Measurements from ENCODE around the gene CELF4. TPM values are rescaled to one million over a fixed set of nuclear protein-coding genes. Genes with fewer than 3 reads are reported as not detected.

Gene CELF4
- total and polyA plus RNA-seq, 12 donors, result 0.42 to 16.9 (median 3.9) TPM; not detected in 1

DNA sequence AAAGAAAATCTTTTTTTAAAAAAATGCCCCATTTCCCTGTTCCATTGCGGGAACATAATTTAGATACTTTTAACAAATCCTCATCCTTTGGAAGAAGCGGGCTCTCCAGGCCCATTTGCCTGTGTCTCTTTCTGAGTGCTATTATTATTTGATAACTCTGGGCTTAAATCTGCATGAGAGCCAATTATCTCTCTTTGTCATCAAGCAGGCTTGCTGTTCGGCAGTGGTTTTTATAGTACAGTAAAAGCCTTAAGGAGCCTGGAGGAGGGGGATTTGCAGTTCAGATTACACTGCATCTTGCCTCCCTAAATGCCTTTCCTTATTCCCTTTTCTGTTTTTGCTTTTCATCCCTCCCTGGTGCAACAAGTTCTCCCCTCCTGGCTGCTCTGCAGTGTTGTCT, 50.6 kb downstream of the CELF4 start:
- Histone ChIP-seq H3K4me1 (replicated peaks in 1 of 2) (no peaks in the 10 kb centered on the region), H3K4me3 (no peak overlapping the region), H3K27me3 (no peaks in the 10 kb centered on the region), H3K9me3 (replicated peaks in 1 of 3) (no peaks in the 10 kb centered on the region), H3K27ac (no peak overlapping the region), H3K36me3 (replicated peaks in 1 of 2) (no peaks in the 10 kb centered on the region)
- no peak for TF ChIP-seq POLR2A (IDR thresholded peaks at IDR 0.05)
- TF ChIP-seq, protein P1, sequence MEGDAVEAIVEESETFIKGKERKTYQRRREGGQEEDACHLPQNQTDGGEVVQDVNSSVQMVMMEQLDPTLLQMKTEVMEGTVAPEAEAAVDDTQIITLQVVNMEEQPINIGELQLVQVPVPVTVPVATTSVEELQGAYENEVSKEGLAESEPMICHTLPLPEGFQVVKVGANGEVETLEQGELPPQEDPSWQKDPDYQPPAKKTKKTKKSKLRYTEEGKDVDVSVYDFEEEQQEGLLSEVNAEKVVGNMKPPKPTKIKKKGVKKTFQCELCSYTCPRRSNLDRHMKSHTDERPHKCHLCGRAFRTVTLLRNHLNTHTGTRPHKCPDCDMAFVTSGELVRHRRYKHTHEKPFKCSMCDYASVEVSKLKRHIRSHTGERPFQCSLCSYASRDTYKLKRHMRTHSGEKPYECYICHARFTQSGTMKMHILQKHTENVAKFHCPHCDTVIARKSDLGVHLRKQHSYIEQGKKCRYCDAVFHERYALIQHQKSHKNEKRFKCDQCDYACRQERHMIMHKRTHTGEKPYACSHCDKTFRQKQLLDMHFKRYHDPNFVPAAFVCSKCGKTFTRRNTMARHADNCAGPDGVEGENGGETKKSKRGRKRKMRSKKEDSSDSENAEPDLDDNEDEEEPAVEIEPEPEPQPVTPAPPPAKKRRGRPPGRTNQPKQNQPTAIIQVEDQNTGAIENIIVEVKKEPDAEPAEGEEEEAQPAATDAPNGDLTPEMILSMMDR (IDR thresholded peaks at IDR 0.05), result no peak
- intact Hi-C loops (cut with DNase I), result no loop called here
- DNase-seq, result no peak
- WGBS, 4 donors, result 84 to 87% (median 85%) methylated on average over 3 of the region's 3 CpGs

DNA sequence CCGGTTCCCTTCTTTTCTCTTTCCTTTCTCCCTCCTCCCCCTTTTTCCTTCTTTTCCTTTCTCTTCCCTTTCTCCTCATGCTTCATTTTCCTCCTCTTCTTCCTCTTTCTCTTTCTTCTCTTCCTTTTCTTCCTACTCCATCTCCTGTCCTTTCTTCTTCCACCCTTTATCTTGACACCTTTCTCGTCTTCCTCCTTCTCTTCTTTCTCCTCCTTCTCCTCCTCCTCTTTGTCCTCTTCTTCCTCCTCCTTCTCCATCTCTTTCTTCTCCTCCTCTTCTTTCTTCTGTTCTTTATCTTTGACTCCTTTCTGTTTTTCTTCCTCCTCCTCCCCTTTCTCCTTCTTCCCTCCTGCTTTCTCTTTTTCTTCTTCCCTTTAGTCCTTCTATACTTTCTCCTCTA, 53.2 kb downstream of the CELF4 start:
- no peak overlapping the region for H3K4me3 ChIP-seq
- 51 to 66% (median 57%) methylated on average over 2 of the region's 2 CpGs for WGBS, 4 donors
- intact Hi-C loops (cut with DNase I), result no loop called here
- H3K9me3 ChIP-seq (replicated peaks in 1 of 3), result no peaks in the 10 kb centered on the region
- no peaks in the 10 kb centered on the region for H3K4me1 ChIP-seq (replicated peaks in 1 of 2)
- no peak for DNase-seq
- no peak overlapping the region for H3K27ac ChIP-seq
- no peaks in the 10 kb centered on the region for H3K27me3 ChIP-seq
- TF ChIP-seq, protein P1 (IDR thresholded peaks at IDR 0.05), result no peak
- TF ChIP-seq POLR2A (IDR thresholded peaks at IDR 0.05), result no peak
- H3K36me3 ChIP-seq (replicated peaks in 1 of 2), result no peaks in the 10 kb centered on the region

DNA sequence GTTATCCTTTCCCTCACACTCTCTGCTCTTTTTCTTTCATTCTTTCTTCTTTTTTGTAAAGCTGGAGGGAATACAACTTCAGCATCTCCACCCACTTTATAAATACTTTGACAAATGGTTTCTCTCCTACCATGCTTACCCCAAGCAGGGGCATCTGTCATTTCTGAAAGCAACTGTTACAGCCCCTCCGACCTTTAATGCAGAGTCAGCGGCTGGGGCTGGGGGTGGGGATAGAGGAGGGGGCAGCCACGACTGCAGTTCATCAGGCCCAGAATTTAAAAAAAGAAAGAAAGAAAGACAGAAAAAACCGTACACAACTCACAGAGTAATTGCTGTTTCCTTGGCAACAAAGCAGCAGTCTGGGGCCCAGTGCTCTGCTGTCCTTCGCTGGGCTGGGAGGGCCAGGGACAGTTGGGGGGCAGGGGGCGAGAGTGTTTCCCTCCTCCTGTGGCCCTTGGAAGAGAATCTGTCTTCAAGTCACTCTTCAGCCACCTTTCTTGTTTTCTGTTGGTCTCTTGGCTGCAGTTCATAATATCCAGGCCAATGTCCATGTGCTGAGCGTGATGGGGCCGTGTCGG, 53.8 kb downstream of the CELF4 start:
- Histone ChIP-seq H3K4me1 (replicated peaks in 1 of 2) (no peaks in the 10 kb centered on the region), H3K9me3 (replicated peaks in 1 of 3) (no peaks in the 10 kb centered on the region), H3K27me3 (no peaks in the 10 kb centered on the region), H3K36me3 (replicated peaks in 1 of 2) (no peaks in the 10 kb centered on the region), H3K27ac (no peak overlapping the region), H3K4me3 (no peak overlapping the region)
- whole genome bisulfite sequencing, 4 donors, result 51 to 67% (median 56%) methylated on average over 9 of the region's 9 CpGs
- intact Hi-C loops (cut with DNase I), result no loop called here
- DNase-seq, result no peak
- no peak for TF ChIP-seq POLR2A (IDR thresholded peaks at IDR 0.05)
- TF ChIP-seq, protein P1 (IDR thresholded peaks at IDR 0.05), result no peak

DNA sequence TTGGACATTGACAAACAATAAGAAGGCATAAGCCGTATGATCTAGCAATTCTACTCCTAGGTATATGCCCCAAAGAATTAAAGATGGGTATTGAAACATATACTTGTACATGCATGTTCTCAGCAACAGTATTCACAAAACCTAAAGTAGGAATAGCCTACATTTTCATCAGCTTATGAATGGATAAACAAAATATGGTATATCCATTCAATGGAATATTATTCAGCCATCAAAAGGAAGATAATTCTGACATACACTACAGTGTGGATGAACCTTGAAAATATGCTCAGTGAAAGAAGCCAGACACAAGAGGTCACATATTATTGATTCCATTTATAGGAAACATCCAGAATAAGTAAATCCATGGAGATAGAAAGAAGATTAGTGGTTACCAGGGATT, 56.0 kb downstream of the CELF4 start:
- WGBS, 4 donors, result 37 to 92% (median 86%) methylated on average over 1 of the region's 1 CpG
- H3K27ac ChIP-seq, result no peak overlapping the region
- no peak overlapping the region for H3K4me3 ChIP-seq
- TF ChIP-seq POLR2A (IDR thresholded peaks at IDR 0.05), result no peak
- TF ChIP-seq, protein P1 (IDR thresholded peaks at IDR 0.05), result no peak
- H3K27me3 ChIP-seq, result no peaks in the 10 kb centered on the region
- no peaks in the 10 kb centered on the region for H3K4me1 ChIP-seq (replicated peaks in 1 of 2)
- no peaks in the 10 kb centered on the region for H3K9me3 ChIP-seq (replicated peaks in 1 of 3)
- no peak for DNase-seq
- intact Hi-C loops (cut with DNase I), result no loop called here
- H3K36me3 ChIP-seq (replicated peaks in 1 of 2), result no peaks in the 10 kb centered on the region
